HG03575 (cell line): ENCODE measurements around the gene ZNF441.
A peak's percentile ranks its signal among the peaks of the same experiment; 100 is the strongest.

Source experiments
- ATAC-seq: cut with Tn5 transposase; IDR thresholded peaks from one replicate; pipeline ENCODE4 v1.9.1; 2021; ENCODE audit not compliant: unreplicated experiment, insufficient number of reproducible peaks, low FRiP score; ENCODE audit errors: extremely low read depth

Gene ZNF441

GRCh38 chr19:11766597-11767591, at the start of gene ZNF441:
ZNF441 (plus strand) TSS chr19:11767000; CDS start chr19:11767194, 194 bp downstream.
- ATAC-seq: no peak

DNA sequence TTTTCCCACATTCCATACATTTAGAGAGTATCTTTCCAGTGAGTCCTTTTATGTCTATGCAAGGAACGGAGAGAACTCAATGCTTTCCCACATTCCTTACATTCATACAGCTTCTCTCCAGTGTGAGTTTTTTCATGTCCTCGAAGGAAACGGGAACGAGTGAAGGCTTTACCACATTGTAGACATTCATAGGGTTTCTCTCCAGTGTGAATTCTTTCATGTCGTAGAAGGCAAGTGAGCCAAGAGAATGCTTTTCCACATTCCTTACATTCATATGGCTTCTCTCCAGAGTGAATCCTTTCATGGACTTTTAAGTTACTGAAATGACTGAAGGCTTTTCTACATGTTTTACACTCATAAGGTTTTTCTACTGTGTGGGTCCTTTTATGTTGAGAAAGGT, 45.1 kb upstream of the ZNF441 start:
- ATAC-seq: no peak

- no peak for ATAC-seq
Observed at GRCh38 chr19:11722414-11722813, 44.4 kb upstream of the ZNF441 start.

DNA sequence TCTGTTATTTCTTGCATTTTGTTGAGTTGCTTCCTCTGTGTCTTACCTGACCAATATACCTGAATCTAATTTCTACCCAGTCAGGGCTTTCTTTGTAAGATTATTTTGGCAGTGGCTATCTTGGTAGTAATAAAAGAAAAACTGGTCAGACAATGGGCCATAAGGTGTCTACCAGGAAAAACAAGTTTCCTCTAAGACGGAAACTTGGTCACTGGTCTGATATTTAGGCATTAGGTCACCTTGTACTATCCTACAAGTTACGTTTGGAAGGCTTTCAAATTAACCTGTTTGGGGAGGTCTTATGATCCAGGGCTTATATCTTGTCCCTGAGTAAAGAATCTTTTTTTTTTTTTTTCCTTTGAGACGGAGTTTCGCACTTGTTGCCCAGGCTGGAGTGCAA, 37.2 kb upstream of the ZNF441 start:
- ATAC-seq: no peak

DNA sequence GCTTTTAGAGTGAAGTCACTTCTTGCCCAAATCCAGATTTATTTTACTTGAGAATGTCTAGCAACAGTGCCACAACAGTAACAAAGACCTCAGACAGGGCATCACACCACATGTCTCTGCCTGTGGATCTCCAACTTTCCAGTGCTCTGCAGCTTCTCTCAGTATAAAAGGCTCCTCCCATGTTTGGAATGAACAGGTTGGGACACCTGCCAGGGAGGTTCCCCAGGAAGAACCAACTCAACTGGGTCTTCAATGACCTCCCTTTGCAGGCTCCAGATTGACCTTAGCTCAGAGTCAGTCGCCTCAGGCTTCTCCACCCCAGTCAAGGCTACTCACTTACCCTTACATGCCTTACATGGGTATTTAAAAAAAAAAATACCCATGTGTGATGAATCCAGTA, 31.4 kb upstream of the ZNF441 start:
- ATAC-seq: no peak

GRCh38 chr19:11736696-11737095, 30.1 kb upstream of the ZNF441 start:
- ATAC-seq: no peak

GRCh38 chr19:11737964-11738745, 28.6 kb upstream of the ZNF441 start:
- no peak for ATAC-seq

DNA sequence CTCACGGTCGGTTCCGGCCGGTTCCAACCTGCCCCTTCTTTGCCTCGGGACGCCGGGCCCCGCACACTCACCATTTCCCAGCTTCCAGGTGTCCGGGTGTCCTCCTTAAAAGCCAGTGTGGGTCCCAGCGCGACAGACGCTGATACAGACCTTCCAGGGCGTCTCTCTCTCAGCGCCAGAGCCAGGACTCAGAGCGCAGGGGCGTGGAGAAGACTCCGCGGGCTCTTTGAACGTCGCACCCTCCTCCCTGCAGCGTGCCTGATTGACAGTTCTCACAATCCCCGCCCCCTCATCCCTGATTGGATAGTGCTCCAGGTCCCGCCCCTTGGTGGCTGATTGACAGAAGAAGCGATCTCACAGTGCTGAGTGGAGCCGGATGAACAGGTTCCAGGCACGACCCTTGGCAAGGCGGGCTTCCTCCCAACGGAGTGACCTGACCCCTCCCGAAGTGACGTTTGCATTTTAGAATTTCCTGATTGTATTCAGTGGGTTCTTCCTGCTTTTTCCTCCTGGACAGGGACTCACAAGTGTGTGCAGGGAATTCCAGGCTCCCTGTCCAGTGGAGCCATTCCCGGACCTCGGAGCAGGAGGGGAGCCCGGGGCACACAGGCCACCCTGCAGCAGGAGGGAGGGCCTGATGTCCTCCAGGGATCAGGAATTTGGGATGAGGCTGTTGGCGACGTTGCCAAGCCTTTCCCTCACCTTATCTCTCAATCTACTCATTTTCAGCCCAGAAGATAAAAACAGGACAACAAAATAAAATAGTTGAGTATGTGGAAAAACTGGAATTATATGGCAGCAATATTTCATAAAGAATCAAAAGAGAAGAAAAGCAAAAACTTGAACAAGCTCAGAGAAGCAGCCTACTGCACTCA, 27.8 kb upstream of the ZNF441 start, which contains the start of gene ZNF823:
Gene ZNF823 (minus strand): TSS at position 201 of the 875 bp plus-strand sequence. CDS start 127 bp downstream, at position 74.
- peak; percentile 40 for ATAC-seq

DNA sequence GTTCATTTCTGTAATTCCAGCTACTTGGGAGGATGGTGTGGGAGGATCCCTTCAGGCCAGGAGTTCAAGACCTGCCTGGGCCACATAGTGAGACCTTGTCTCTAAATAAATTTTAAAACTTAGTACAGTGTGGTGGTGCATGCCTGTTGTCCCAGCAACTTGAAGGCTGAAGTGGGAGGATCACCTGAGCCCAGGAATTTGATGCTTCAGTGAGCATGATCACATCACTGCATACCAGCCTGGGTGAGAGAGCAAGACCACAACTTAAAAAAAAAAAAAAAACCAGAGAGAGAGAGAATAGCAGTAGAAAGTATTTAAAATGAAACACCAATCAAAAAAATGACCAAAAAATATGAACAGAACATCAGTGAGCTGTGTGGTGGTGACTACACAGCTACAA, 20.9 kb upstream of the ZNF441 start:
- ATAC-seq: no peak

DNA sequence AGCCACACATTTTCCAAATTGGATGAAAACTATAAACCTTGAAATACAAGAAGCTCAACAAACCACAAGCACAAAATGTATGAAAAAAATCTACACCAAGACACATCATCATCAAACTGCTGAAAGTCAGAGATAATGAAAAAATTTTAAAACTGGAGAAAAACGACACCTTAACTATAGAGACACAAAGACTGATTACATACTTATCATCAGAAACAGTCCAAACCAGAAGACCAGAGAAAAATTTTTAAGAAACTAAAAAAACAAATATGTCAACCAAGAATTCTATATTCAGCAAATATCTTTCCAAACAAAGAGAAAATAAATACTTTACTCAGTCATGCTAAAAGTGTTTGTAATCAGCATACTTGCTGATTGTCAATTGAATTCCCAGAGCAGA, 19.5 kb upstream of the ZNF441 start:
- ATAC-seq: no peak

DNA sequence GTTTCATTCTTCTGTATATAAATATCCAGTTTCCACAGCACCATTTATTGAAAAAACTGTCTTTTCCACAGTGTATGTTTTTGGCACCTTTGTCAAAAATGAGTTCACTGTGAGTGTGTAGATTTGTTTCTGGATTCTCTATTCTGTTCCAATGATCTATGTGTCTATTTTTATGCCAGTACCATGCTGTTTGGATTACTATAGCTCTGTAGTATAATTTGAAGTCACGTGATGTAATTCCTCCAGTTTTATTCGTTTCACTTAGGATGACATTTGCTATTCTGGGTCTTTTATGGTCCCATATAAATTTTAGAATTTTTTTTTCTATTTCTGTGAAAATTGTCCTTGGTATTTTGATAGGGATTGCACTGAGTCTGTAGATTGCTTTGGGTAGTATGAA, 17.0 kb upstream of the ZNF441 start:
- no peak for ATAC-seq

DNA sequence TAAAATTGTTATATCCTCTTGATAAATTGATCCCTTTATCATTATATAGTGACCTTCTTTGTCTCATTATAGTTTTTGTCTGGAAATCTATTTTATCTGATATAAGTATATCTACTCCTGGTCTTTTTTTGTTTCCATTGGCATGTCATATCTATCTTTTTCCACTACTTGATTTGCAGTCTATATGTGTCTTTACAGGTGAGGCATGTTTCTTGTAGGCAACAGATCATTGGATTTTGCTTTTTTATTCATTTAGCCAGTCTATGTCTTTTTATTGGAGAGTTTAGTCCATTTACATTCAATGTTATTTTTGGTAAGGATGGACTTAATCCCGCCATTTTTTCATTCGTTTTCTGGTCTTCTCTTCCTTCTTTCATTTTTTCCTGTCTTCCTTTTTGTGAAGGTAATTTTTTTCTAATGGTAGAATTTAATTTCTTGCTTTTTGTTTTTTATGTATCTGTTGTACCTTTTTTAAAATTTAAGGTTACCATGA, 14.5 kb upstream of the ZNF441 start:
- ATAC-seq: no peak

DNA sequence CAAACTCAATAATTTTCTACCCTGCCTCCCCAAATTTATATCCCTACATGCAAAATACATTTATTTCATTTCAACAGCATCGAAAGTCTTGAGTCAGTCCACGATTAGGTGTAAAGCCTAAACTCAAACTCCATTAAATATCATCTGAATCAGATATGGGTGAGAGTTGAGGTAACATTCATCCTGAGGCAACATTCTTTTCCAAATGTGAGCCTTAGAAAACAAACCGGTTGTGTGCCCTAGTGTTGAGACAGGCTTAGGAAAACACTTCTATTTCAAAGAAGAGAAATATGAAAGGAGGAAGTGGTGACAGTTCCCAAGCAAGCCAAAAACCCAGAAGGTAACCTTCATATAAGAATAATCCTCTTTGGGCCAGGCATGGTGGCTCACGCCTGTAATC, 12.1 kb upstream of the ZNF441 start:
- no peak for ATAC-seq

GRCh38 chr19:11756965-11757364, 9.8 kb upstream of the ZNF441 start:
- ATAC-seq: no peak

- no peak for ATAC-seq
Observed at GRCh38 chr19:11759805-11760204, 7.0 kb upstream of the ZNF441 start.

DNA sequence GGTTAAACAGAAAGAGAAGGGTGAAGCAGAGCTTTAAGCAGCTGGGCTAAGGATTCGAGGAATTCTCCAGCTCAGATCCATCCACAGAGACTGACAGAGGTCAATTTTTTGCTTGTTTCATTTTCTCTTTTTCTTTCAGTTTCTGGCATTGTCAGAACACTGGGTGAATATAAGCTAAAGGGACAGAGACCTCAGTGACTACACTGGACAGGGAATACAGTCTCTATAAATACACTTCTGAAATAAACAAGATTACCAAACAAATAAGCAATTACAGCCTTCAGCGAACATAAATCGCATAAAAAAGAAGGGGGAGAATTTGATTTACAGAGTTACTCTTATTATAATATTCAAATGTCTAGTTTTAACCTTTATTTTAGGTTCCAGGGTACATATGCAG, 3.7 kb upstream of the ZNF441 start:
- no peak for ATAC-seq

DNA sequence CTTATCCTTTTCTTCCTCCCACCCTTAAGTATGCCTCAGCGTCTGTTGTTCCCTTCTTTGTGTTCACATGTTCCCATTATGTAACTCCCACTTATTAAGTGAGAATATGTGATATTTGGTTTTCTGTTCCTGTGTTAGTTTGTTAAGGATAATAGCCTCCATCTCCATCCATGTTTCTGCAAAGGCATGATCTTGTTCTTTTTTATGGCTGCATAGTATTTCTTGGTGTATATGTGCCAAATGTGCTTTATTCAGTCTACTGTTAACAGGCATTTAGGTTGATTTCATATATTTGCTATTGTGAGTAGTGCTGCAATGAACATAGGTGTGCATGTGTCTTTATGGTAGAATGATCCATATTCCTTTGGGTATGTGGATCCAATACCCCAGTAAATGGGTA, 3.2 kb upstream of the ZNF441 start:
- no peak for ATAC-seq

DNA sequence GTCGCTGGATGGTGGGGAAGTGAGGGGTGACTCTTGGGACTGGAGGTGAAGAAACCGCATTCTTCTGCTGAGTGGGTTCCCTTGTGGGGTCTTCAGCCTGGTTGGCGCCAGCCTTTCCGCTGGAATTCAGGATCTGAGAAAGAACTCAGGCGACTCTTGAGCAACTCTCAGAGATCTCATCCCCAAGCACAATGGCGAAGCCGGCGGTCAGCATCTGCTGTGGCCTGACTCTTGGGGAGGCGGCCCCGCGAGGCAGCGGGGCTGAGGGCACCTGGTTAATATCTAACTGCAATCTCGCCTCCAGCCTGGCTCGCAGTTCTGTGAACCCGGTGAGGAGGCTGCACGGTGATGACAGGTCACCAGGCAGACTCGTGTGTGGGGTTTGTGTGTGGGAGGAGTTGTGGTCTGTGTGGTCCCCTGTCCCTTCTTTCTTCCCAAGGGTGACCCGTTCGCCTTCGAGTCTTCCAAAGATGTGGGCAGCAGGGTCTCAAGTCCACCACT, 883 bp downstream of the ZNF441 start:
- ATAC-seq: no peak

GRCh38 chr19:11769995-11770394, 3.2 kb downstream of the ZNF441 start:
- ATAC-seq: no peak
